ENCODE results near the gene ZNF689. TPM values are rescaled to one million over a fixed set of nuclear protein-coding genes. Genes with fewer than 3 reads are reported as not detected.
"Not testable (repeated sequence)": the region's sequence is repeated elsewhere in the genome, so short reads cannot be mapped to it uniquely, and the experiment has no call there.

The ZNF689 gene
- total RNA-seq, 3 donors from 2014 or later = 7.0 to 15.4 (median 12.8) TPM

DNA sequence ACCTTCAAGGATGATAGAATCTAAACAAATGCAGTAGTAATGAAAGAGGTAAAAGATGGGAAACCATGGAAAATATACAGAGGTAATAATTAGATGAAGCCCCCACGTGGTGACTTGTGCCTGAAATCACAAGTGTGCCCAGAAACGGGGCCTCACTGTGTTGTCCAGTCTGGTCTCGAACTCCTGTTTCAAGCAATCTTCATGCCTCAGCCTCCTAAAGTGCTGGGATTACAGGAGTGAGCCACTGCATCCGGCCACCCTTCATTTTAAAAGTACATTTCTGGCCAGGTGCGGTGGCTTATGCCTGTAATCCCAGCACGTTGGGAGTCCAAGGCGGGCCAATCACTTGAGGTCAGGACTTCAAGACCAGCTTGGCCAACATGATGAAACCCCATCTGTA is 26.4 kb upstream of the ZNF689 start:
- H3K4me1 ChIP-seq = peaks cover 0 to 3% of the 10 kb centered on the region in 2 donors
- intact Hi-C loops (cut with DNase I; ENCODE audit: low total_unique reads) = no loop called here
- no peaks in the 10 kb centered on the region for H3K36me3 ChIP-seq
- no peaks in the 10 kb centered on the region for H3K9me3 ChIP-seq
- TF ChIP-seq, protein P1, sequence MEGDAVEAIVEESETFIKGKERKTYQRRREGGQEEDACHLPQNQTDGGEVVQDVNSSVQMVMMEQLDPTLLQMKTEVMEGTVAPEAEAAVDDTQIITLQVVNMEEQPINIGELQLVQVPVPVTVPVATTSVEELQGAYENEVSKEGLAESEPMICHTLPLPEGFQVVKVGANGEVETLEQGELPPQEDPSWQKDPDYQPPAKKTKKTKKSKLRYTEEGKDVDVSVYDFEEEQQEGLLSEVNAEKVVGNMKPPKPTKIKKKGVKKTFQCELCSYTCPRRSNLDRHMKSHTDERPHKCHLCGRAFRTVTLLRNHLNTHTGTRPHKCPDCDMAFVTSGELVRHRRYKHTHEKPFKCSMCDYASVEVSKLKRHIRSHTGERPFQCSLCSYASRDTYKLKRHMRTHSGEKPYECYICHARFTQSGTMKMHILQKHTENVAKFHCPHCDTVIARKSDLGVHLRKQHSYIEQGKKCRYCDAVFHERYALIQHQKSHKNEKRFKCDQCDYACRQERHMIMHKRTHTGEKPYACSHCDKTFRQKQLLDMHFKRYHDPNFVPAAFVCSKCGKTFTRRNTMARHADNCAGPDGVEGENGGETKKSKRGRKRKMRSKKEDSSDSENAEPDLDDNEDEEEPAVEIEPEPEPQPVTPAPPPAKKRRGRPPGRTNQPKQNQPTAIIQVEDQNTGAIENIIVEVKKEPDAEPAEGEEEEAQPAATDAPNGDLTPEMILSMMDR (IDR thresholded peaks at IDR 0.05) = no peak
- no peak for TF ChIP-seq POLR2AphosphoS5 (IDR thresholded peaks at IDR 0.05)
- no peak for TF ChIP-seq POLR2A (IDR thresholded peaks at IDR 0.05)
- no peak overlapping the region for H3K4me3 ChIP-seq
- H3K27ac ChIP-seq = no peak overlapping the region
- no peaks in the 10 kb centered on the region for H3K27me3 ChIP-seq
- no peak for DNase-seq (ENCODE audit: low spot score in 2 of 2)

DNA sequence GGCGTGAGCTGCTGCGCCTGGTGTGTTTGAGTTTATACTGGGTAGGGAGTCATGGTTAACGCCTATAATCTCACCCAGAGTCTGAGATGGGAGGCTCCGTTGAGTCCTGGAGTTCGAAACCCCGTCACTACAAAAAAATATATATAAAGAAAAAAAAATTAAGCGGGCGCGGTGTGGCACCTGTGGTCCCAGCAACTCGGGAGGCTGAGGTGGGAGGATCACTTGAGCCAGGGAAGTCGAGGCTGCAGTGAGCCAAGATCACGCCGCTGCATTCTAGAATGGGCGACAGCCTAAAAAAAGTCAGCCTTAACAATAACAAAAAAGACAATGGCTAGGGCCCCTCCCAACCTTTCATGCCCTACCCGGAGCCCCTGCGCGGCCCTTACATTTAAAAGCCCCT is 23.3 kb upstream of the ZNF689 start:
- DNase-seq (ENCODE audit: low spot score in 2 of 2) = no peak
- Histone ChIP-seq H3K9me3 (no peaks in the 10 kb centered on the region), H3K27ac (peak overlapping the region; percentile 83 to 89), H3K4me1 (peaks cover 0 to 3% of the 10 kb centered on the region in 2 donors), H3K27me3 (no peaks in the 10 kb centered on the region), H3K4me3 (peak overlapping the region; percentile 62 to 74 (median 73)), H3K36me3 (no peaks in the 10 kb centered on the region)
- intact Hi-C loops (cut with DNase I; ENCODE audit: low total_unique reads) = no loop called here
- TF ChIP-seq, protein P1 (IDR thresholded peaks at IDR 0.05) = no peak
- TF ChIP-seq POLR2AphosphoS5 (IDR thresholded peaks at IDR 0.05) = no peak
- TF ChIP-seq POLR2A (IDR thresholded peaks at IDR 0.05) = no peak

DNA sequence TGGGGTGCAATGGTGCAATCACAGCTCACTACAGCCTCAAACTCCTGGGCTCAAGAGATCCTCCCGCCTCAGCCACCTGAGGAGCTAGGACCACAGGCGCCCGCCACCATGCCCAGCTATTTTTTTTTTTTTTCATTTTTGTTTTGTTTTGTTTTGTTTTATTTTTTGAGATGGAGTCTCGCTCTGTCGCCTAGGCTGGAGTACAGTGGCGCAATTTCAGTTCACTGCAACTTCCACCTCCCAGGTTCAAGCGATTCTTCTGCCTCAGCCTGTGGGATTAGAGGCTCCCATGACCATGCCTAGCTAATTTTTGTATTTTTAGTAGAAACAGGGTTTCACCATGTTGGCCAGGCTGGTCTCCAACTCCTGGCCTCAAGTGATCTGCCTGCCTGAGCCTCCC is 22.3 kb upstream of the ZNF689 start:
- H3K4me1 ChIP-seq; intact Hi-C loops (cut with DNase I; ENCODE audit: low total_unique reads); H3K9me3 ChIP-seq; H3K27ac ChIP-seq; H3K4me3 ChIP-seq; DNase-seq (ENCODE audit: low spot score in 2 of 2); H3K27me3 ChIP-seq; H3K36me3 ChIP-seq: not testable (repeated sequence)

DNA sequence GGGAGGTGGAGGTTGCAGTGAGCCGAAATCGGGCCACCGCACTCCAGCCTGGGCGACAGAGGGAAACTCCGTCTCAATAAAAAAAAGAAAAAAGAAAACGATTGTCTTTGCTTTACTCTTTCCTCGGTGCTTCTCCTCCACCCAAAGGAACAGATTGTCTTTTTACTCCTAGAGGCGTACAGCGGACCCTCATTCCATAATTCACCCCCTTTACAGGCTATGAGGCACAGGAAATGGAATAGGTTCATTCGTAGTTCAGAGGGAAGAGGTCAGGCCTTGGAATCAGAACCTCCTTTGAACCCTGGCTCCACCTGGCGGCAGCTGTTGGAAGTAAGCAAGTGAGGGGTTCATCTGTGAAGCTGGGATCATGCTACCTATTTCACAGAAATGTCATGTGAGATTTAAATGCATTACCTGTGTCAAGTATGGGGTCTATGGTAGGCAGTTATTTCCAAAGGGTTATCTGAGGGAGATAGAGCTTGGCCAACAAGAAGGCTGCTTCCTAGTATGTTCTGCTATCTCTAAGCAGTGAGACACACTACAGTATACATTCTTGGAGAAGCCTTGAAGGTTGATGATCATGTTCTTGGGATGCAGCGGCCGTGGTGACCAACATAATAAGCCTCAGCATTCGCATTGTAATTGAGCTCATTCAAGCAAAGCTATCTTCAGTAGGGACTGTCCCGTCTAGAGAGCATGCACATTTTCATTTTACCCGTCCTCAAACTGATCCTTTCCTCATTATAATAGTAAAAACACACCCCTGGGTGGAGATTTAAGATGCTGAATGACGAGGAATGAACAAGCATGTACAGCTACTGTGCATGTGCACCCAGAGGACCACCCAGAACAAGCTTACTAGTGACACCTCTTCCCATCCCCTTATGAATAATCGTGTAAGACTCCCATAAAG is 18.7 kb upstream of the ZNF689 start:
- no peaks in the 10 kb centered on the region for H3K9me3 ChIP-seq
- TF ChIP-seq POLR2A (IDR thresholded peaks at IDR 0.05) (no peak), POLR2AphosphoS5 (IDR thresholded peaks at IDR 0.05) (peak in 1 of 3 donors; percentile 37)
- TF ChIP-seq, protein P1 (IDR thresholded peaks at IDR 0.05) = peak; percentile 73 to 89 (median 86)
- no peaks in the 10 kb centered on the region for H3K4me1 ChIP-seq
- peak overlapping the region in 2 of 3 donors; percentile 38 to 58 for H3K4me3 ChIP-seq
- intact Hi-C loops (cut with DNase I; ENCODE audit: low total_unique reads) = loop anchor here (10.0 kb wide), 1 partner anchor 84 kb away; no protein-coding TSS in a partner anchor
- peak; percentile 68 to 89 for DNase-seq (ENCODE audit: low spot score in 2 of 2)
- H3K27me3 ChIP-seq = no peaks in the 10 kb centered on the region
- H3K36me3 ChIP-seq = no peaks in the 10 kb centered on the region
- H3K27ac ChIP-seq = peak overlapping the region; percentile 48 to 57

DNA sequence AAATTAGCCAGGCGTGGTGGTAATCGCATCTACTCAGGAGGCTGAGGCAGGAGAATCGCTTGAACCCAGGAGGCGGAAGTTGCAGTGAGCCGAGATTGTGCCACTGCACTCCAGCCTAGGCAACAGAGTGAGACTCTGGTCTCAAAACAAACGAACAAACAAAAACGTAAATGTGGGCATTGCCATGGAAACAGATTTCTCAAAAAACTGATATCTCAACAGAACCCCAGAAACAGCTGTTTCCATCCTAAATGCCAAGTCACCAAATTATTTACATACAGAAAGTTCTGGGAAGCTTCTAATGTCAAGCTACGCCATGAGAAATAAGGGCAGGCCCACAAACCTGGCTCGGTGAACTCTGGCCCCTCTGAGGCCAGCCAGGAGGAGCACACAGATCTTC is 16.0 kb upstream of the ZNF689 start:
- intact Hi-C loops (cut with DNase I; ENCODE audit: low total_unique reads) = loop anchor here (10.0 kb wide), 1 partner anchor 81 kb away; no protein-coding TSS in a partner anchor
- no peak for DNase-seq (ENCODE audit: low spot score in 2 of 2)
- H3K9me3 ChIP-seq = no peaks in the 10 kb centered on the region
- no peak overlapping the region for H3K27ac ChIP-seq
- no peak overlapping the region for H3K4me3 ChIP-seq
- TF ChIP-seq POLR2A (IDR thresholded peaks at IDR 0.05) (no peak), POLR2AphosphoS5 (IDR thresholded peaks at IDR 0.05) (no peak)
- TF ChIP-seq, protein P1 (IDR thresholded peaks at IDR 0.05) = no peak
- H3K27me3 ChIP-seq = no peaks in the 10 kb centered on the region
- H3K36me3 ChIP-seq = no peaks in the 10 kb centered on the region
- H3K4me1 ChIP-seq = no peaks in the 10 kb centered on the region
